ENCODE results near the gene EMILIN3. TPM values are rescaled to one million over a fixed set of nuclear protein-coding genes. Genes with fewer than 3 reads are reported as not detected.

The EMILIN3 gene
- total and polyA plus RNA-seq, 7 donors: 0.12 to 1.5 (median 0.47) TPM; not detected in 1

DNA sequence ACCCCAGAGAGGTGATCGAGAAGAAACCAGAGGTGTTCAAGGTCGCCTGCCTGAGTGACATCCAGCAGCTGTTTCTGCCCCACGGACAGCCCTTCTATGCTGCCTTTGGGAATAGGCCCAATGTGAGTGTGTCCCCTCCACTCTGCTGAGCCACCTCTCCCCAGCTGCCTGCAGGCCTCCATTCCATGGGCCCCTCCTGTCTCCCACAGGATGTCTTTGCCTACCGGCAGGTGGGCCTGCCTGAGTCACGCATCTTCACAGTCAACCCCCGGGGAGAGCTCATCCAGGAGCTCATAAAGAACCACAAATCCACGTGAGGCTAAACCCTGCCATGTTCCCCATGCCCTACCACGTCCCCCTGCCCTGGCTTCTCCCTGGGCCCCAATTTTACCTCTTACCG is 8.4 kb downstream of the EMILIN3 start:
- H3K4me3 ChIP-seq: no peak overlapping the region
- WGBS, 3 donors: 70 to 74% (median 73%) methylated on average over 9 of the region's 9 CpGs
- no peaks in the 10 kb centered on the region for H3K36me3 ChIP-seq (ENCODE audit: insufficient read depth in 1 of 2, low read depth in 1 of 2)
- TF ChIP-seq, protein P1, sequence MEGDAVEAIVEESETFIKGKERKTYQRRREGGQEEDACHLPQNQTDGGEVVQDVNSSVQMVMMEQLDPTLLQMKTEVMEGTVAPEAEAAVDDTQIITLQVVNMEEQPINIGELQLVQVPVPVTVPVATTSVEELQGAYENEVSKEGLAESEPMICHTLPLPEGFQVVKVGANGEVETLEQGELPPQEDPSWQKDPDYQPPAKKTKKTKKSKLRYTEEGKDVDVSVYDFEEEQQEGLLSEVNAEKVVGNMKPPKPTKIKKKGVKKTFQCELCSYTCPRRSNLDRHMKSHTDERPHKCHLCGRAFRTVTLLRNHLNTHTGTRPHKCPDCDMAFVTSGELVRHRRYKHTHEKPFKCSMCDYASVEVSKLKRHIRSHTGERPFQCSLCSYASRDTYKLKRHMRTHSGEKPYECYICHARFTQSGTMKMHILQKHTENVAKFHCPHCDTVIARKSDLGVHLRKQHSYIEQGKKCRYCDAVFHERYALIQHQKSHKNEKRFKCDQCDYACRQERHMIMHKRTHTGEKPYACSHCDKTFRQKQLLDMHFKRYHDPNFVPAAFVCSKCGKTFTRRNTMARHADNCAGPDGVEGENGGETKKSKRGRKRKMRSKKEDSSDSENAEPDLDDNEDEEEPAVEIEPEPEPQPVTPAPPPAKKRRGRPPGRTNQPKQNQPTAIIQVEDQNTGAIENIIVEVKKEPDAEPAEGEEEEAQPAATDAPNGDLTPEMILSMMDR (IDR thresholded peaks at IDR 0.05): no peak
- H3K4me1 ChIP-seq: peaks cover 9% of the 10 kb centered on the region
- ATAC-seq (no peak), DNase-seq (peak in 1 of 2 donors; percentile 34)
- H3K9me3 ChIP-seq: no peaks in the 10 kb centered on the region
- no peaks in the 10 kb centered on the region for H3K27me3 ChIP-seq (ENCODE audit: insufficient read depth in 3 of 3, low read length in 2 of 3)
- no peak overlapping the region for H3K27ac ChIP-seq
- intact Hi-C loops (cut with DNase I): no loop called here

DNA sequence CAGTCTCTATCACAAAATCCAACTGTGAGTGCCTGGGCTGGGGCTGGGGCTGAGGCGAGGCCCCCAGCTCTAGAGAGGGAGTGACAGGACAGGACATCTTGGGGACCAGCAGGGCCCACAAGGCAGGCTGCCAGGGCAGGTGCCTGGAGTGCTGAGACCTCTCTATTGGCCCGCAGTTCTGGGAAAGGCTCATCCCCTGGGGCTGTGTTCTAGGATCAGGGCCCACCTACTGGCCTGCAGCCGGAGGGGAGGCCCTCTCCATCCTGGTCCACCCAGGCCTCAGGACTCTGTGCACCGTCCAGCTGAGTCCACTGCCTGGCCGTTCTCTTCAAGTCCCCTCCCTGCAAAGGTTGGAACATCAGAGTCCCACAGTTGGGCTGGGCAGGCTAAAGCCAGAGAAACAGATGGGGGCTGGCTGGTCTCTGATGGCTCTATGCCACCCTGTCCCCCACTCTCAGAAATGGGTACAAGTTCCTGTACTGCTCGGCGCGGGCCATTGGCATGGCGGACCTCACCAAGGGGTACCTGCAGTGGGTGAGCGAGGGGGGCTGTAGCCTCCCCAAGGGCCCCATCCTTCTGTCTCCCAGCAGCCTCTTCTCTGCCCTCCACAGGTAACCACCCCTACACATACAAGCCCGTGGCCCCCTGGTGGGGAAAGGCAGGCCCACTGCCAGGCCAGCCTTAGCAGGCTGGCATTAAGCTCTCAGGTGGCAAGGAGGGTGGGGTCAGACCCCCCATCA is 9.0 kb downstream of the EMILIN3 start:
- no peaks in the 10 kb centered on the region for H3K27me3 ChIP-seq (ENCODE audit: insufficient read depth in 3 of 3, low read length in 2 of 3)
- ATAC-seq (no peak), DNase-seq (peak in 1 of 2 donors; percentile 50)
- intact Hi-C loops (cut with DNase I): no loop called here
- H3K4me3 ChIP-seq: no peak overlapping the region
- peaks cover 9% of the 10 kb centered on the region for H3K4me1 ChIP-seq
- TF ChIP-seq, protein P1 (IDR thresholded peaks at IDR 0.05): no peak
- no peaks in the 10 kb centered on the region for H3K36me3 ChIP-seq (ENCODE audit: insufficient read depth in 1 of 2, low read depth in 1 of 2)
- H3K27ac ChIP-seq: no peak overlapping the region
- WGBS, 3 donors: 79 to 88% (median 84%) methylated on average over 11 of the region's 11 CpGs
- H3K9me3 ChIP-seq: no peaks in the 10 kb centered on the region

DNA sequence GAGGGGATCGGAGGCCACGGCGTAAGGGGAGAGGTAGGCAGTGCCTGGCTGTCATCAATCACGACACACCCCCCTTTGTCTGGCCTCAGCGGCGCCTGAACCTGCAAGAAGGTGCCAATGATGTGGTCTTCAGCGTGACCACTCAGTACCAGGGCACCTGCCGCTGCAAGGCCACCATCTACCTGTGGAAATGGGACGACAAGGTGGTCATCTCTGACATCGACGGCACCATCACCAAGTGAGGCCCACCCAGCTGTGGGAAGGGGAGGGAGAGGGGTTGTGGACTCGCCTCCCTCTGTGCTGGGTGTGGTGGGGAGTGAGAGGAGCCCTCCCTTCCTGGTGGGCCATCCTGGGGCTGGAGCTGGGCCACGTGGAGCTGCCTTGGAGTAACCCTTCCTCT is 9.7 kb downstream of the EMILIN3 start:
- intact Hi-C loops (cut with DNase I): no loop called here
- Histone ChIP-seq H3K36me3 (ENCODE audit: insufficient read depth in 1 of 2, low read depth in 1 of 2) (no peaks in the 10 kb centered on the region), H3K4me3 (no peak overlapping the region), H3K27me3 (ENCODE audit: insufficient read depth in 3 of 3, low read length in 2 of 3) (no peaks in the 10 kb centered on the region), H3K27ac (no peak overlapping the region), H3K4me1 (peaks cover 4% of the 10 kb centered on the region), H3K9me3 (no peaks in the 10 kb centered on the region)
- TF ChIP-seq, protein P1 (IDR thresholded peaks at IDR 0.05): no peak
- WGBS, 3 donors: 87 to 93% (median 89%) methylated on average over 13 of the region's 13 CpGs
- ATAC-seq (no peak), DNase-seq (peak in 1 of 2 donors; percentile 30)

DNA sequence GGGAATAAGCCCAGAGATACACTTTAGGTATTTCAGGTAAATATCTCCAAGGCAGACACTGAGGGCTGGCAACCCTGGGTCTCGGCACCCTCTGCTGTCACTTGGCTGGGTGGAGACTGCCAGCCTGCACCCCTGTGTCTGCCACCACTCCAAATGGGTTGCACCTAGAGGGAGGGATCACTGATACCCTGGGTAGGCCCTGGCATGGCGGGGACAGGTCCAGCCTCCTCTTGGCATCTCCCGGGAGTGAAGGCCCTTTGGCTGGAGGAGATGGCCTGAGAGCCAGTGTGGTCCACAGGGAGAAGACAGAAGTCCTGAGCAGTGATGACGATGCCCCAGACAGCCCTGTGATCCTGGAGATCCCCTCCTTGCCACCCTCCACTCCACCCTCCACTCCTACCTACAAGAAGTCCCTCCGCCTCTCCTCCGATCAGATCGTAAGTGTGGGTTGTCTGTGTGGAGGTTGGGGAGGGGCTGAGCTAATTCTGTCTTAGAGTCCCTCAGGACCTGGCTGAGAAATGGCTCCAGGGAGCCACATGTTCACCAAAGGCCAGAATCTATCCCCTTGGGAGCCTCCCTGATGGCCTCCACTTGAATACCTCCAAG is 10.9 kb downstream of the EMILIN3 start:
- no peaks in the 10 kb centered on the region for H3K4me1 ChIP-seq
- ATAC-seq: no peak
- intact Hi-C loops (cut with DNase I): no loop called here
- H3K36me3 ChIP-seq (ENCODE audit: insufficient read depth in 1 of 2, low read depth in 1 of 2): no peaks in the 10 kb centered on the region
- no peaks in the 10 kb centered on the region for H3K27me3 ChIP-seq (ENCODE audit: insufficient read depth in 3 of 3, low read length in 2 of 3)
- peak in 1 of 2 donors; percentile 30 for DNase-seq
- WGBS, 3 donors: 73 to 85% (median 77%) methylated on average over 6 to 7 of the region's 7 CpGs
- H3K4me3 ChIP-seq: no peak overlapping the region
- no peak overlapping the region for H3K27ac ChIP-seq
- TF ChIP-seq, protein P1 (IDR thresholded peaks at IDR 0.05): no peak
- H3K9me3 ChIP-seq: no peaks in the 10 kb centered on the region

Measured in psoas muscle (tissue), 8 donors.